ENCODE measurements around the gene SERGEF.

SERGEF gene

DNA sequence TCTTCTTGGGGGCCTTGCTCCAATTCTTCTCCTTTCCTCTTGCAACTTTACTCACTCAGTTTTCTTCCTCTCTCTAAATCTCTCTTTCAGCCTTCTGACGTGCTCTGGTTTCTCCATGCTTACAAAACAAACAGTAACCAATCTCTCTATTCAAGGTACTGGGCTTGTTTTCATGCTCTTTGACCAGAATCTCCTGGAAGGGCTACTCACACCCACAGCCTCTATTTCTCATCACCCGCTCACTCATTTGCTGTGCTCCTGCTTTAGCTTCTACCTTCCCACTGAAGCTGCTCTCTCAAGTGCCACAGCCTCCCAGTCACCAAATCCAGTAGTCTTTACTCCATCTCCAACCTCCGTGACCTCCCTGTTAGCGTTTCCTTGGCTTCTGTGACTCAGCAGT lies 60.4 kb downstream of the SERGEF start:
- no peak for DNase-seq (ENCODE audit: low read depth in 1 of 2, low spot score in 1 of 2)

- DNase-seq (ENCODE audit: low read depth in 1 of 2, low spot score in 1 of 2) = no peak
Measured at GRCh38 chr11:17951685-17952388, 61.0 kb downstream of the SERGEF start.

- DNase-seq (ENCODE audit: low read depth in 1 of 2, low spot score in 1 of 2) = no peak
Measured at GRCh38 chr11:17950644-17951043, 62.2 kb downstream of the SERGEF start.

GRCh38 chr11:17948296-17948695 lies 64.6 kb downstream of the SERGEF start:
- no peak for DNase-seq (ENCODE audit: low read depth in 1 of 2, low spot score in 1 of 2)

- DNase-seq (ENCODE audit: low read depth in 1 of 2, low spot score in 1 of 2) = no peak
Measured at GRCh38 chr11:17939542-17939941, 73.3 kb downstream of the SERGEF start.

DNA sequence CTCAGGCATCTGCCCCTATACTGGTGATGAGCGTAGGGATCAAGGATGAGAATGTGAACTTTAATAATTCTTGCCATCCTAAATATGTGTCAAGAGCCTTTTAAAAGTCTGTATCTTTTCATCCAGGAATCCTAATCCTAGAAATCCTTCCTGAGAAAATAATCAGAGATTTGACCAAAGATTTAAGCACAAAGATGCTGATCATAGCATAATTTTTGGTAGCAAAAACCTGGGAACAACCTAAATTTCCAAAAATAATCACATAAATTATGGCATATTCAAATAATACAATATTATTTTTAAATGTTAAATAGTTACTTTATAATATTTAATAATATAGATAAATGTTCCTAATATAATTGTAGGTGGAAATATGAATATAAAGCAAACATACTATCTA lies 76.1 kb downstream of the SERGEF start:
- no peak for DNase-seq (ENCODE audit: low read depth in 1 of 2, low spot score in 1 of 2)

DNA sequence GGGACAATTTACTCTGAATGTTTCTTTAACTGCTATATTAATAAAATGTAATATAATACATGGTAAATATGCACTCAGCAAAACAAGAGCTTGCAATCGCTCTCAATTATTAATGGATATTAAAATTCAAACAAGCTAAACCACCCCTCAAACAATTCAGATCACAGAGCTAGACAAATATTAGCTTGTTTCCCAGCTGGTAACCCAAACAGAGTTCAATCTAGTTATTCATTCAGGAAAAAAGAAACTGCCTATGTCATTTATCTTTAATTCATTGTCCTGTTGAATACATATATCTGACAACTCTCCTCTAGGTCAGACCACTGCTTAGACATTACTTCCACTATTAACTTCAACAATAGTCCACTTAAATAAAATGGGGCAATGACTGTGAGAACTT lies 78.7 kb downstream of the SERGEF start:
- DNase-seq (ENCODE audit: low read depth in 1 of 2, low spot score in 1 of 2) = no peak

- DNase-seq (ENCODE audit: low read depth in 1 of 2, low spot score in 1 of 2) = no peak
Measured at GRCh38 chr11:17933708-17934107, 79.1 kb downstream of the SERGEF start.

- no peak for DNase-seq (ENCODE audit: low read depth in 1 of 2, low spot score in 1 of 2)
Measured at GRCh38 chr11:17932472-17932871, 80.4 kb downstream of the SERGEF start.

GRCh38 chr11:17931595-17931994 lies 81.3 kb downstream of the SERGEF start:
- no peak for DNase-seq (ENCODE audit: low read depth in 1 of 2, low spot score in 1 of 2)

GRCh38 chr11:17930544-17931125 lies 82.2 kb downstream of the SERGEF start:
- no peak for DNase-seq (ENCODE audit: low read depth in 1 of 2, low spot score in 1 of 2)

- DNase-seq (ENCODE audit: low read depth in 1 of 2, low spot score in 1 of 2) = no peak
Measured at GRCh38 chr11:17929171-17929570, 83.7 kb downstream of the SERGEF start.

DNA sequence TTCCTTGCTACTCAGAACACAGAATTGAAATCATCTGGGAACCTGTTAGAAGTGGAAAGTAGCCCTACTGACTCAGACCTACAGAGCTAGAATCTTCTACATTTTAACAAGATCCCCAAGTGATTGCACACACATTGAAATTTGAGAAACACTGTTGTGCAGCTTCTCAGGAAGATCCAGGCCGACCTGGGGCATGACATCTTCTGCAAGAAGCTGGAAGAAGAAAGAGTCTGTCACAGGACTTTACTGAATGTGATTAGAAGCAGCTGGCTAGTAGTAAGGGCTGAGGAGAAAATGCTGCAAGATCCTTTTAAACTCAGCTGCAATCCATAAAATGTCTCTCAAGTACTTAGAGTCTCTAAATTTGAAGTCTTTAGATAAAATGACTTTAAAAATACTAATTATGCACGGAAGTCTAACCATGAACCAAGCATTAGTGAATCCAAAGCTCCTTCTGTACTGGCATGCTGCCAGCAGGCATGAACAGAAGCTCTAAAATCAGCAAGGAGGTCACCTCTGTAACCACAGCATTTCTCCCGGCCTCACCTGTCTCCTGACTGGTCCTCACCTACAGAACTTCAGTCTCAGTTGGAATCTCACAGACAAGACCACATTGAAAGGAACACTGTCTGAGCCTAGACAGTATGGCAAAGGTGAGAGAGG lies 85.0 kb downstream of the SERGEF start:
- DNase-seq (ENCODE audit: low read depth in 1 of 2, low spot score in 1 of 2) = no peak

DNA sequence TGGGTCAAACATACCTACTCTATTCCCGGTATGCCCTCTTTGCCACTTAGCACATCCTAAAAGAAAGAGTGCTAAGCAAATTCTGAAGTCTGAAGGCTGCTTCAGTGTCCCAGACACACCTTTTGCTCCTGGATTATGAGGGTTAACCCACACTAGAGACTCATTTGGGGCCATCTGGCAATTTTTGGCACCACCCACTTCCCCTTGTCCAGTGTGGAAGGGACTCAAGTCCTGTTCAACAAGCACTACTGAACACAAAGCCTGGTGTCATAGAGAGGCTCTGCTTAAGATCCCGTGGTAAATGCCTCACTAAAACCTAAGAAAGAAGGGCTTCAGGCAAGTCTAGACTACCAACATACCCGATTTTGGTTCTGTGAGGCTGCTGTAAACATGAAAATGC lies 85.8 kb downstream of the SERGEF start:
- no peak for DNase-seq (ENCODE audit: low read depth in 1 of 2, low spot score in 1 of 2)

- no peak for DNase-seq (ENCODE audit: low read depth in 1 of 2, low spot score in 1 of 2)
Measured at GRCh38 chr11:17924713-17925112, 88.1 kb downstream of the SERGEF start.

- DNase-seq (ENCODE audit: low read depth in 1 of 2, low spot score in 1 of 2) = no peak
Measured at GRCh38 chr11:17923217-17923616, 89.6 kb downstream of the SERGEF start.

DNA sequence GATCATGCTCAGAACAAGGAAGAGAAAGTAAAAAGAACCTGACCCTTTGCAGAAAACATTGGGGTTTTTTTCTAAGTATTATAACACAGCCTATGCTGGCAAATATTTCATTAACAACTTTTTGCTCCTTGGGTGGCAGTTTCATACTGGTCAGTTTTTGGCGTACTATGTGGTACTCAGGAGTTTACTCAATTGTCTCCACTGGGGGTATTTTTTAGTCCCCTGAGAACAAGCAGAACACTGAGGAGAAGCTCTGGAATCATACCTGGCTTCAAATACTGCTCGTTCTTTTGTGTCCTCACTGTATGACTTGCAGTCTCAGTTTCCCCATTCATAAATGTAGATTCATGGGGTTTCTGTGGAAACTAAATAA lies 90.4 kb downstream of the SERGEF start:
- DNase-seq (ENCODE audit: low read depth in 1 of 2, low spot score in 1 of 2) = no peak

DNA sequence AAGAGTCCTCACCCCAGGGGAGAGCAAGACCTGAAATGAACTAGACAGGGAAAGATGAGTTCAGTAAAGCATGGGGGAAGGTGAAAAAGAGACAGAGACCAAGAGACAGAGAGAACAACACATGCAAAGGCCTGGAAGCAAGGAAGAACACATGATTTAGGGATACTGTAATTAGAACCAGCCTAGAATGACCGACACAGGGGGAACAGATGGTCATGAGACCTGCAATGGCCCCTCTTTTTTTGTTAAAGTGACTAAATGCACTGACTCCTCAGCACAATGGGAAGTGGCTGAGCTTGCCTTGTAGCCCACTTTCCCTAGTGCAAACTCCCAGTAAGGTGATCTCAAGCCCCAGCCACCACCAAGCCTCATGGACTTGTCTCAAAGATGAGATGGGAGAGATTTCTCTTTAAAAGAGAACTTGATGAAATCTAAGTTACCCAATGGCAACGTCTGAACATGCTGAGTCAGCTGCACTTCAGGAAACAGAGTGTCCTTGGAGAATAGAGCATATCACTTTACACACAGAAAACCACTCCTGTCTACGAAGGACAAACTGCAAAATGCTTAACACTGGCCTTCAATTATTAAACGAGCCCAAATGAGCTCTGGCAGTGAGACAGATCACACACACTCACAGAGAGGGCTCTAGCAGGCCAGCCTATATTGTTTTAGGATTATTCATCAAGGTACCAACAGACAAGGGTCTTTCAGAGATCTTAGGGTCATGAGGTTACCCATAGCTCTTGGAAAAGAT lies 91.0 kb downstream of the SERGEF start:
- no peak for DNase-seq (ENCODE audit: low read depth in 1 of 2, low spot score in 1 of 2)

- DNase-seq (ENCODE audit: low read depth in 1 of 2, low spot score in 1 of 2) = no peak
Measured at GRCh38 chr11:17918049-17918605, 94.7 kb downstream of the SERGEF start.

- DNase-seq (ENCODE audit: low read depth in 1 of 2, low spot score in 1 of 2) = no peak
Measured at GRCh38 chr11:17917556-17917955, 95.3 kb downstream of the SERGEF start.

- DNase-seq (ENCODE audit: low read depth in 1 of 2, low spot score in 1 of 2) = no peak
Measured at GRCh38 chr11:17915500-17916143, 97.2 kb downstream of the SERGEF start.
